GM19023 (cell line): ENCODE measurements around the gene CHADL.
"Not testable (repeated sequence)": the region's sequence is repeated elsewhere in the genome, so short reads cannot be mapped to it uniquely, and the experiment has no call there.

Experiments used
- ATAC-seq: cut with Tn5 transposase; IDR thresholded peaks from one replicate; pipeline ENCODE4 v1.9.1; 2021; ENCODE audit warnings: mild to moderate bottlenecking, moderate library complexity; ENCODE audit not compliant: unreplicated experiment

Gene CHADL

GRCh38 chr22:41191467-41191866 is 49.3 kb downstream of the CHADL start:
- ATAC-seq: no peak

- ATAC-seq: no peak
Measured at GRCh38 chr22:41184679-41185078, 56.1 kb downstream of the CHADL start.

DNA sequence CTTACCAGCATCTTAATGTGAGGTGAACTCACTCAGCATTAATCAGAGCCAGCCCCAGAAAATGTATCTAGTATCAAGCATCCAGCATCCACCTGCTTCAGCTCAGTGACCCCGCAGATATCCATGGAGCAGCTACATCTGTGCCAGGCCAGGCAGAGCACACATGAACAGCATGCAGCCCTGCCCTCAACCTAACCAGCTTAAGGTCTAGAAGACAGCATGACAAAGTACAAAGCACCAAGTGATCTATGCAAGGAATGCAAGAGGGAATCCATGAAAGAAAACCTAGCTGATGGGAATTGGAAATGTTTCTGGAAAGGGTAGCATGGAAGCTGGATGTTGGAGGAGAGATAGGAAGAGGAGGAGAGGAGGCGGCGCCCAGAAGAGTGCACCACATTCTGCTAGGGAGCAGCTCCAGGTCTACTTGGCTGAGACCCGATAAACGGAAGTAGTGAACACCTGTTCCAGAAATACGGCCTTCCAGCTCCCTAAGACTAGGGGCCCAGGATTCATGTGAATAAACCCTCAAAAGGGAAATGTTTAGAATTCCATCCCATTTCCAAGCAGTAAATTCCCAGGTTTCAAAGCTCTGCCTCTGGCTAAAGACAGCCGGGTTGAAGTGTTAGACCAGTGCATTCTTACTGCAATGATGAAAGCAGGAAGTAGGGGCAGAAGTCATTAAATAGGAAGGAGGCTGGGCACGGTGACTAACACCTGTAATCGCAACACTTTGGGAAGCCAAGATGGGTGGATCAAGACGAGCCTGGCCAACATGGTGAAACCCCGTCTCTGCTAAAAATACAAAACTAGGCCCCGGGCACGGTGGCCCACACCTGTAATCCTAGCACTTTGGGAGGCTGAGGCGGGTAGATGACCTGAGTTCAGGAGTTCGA is 59.1 kb downstream of the CHADL start:
- no peak for ATAC-seq

GRCh38 chr22:41180926-41181325 is 59.8 kb downstream of the CHADL start:
- ATAC-seq: no peak

GRCh38 chr22:41180362-41180761 is 60.4 kb downstream of the CHADL start:
- not testable (repeated sequence) for ATAC-seq
